Kidney tubule cell (primary cell): ENCODE results near the gene EXOC4.
A peak's percentile ranks its signal among the peaks of the same experiment; 100 is the strongest.
"Not testable (repeated sequence)": the region's sequence is repeated elsewhere in the genome, so short reads cannot be mapped to it uniquely, and the experiment has no call there.

Experiments used
- DNase-seq: peaks from one replicate; pipeline ENCODE4 v3.0.0-alpha.2; 2018; ENCODE audit warnings: low spot score

Gene EXOC4

GRCh38 chr7:133753513-133753912 lies 500.6 kb downstream of the EXOC4 start:
- peak; percentile 66 for DNase-seq

GRCh38 chr7:133754708-133755107 lies 501.8 kb downstream of the EXOC4 start:
- DNase-seq: no peak

GRCh38 chr7:133755901-133756300 lies 503.0 kb downstream of the EXOC4 start:
- DNase-seq: no peak

GRCh38 chr7:133761443-133761842 lies 508.6 kb downstream of the EXOC4 start:
- DNase-seq: no peak

GRCh38 chr7:133763076-133763640 lies 510.3 kb downstream of the EXOC4 start:
- no peak for DNase-seq

GRCh38 chr7:133769668-133770067 lies 516.8 kb downstream of the EXOC4 start:
- no peak for DNase-seq

GRCh38 chr7:133770863-133771492 lies 518.1 kb downstream of the EXOC4 start:
- DNase-seq: peak; percentile 82

- no peak for DNase-seq
Observed at GRCh38 chr7:133771788-133772419, 519.0 kb downstream of the EXOC4 start.

- DNase-seq: no peak
Observed at GRCh38 chr7:133773601-133774000, 520.7 kb downstream of the EXOC4 start.

GRCh38 chr7:133775201-133775600 lies 522.3 kb downstream of the EXOC4 start:
- DNase-seq: no peak

GRCh38 chr7:133776266-133776665 lies 523.4 kb downstream of the EXOC4 start:
- no peak for DNase-seq

GRCh38 chr7:133777701-133778100 lies 524.8 kb downstream of the EXOC4 start:
- DNase-seq: no peak

GRCh38 chr7:133778472-133778871 lies 525.6 kb downstream of the EXOC4 start:
- DNase-seq: peak; percentile 48

- DNase-seq: not testable (repeated sequence)
Observed at GRCh38 chr7:133779538-133779937, 526.7 kb downstream of the EXOC4 start.

- no peak for DNase-seq
Observed at GRCh38 chr7:133780912-133781311, 528.0 kb downstream of the EXOC4 start.

GRCh38 chr7:133781486-133782090 lies 528.7 kb downstream of the EXOC4 start:
- no peak for DNase-seq

GRCh38 chr7:133782470-133782869 lies 529.6 kb downstream of the EXOC4 start:
- DNase-seq: no peak

GRCh38 chr7:133783276-133783675 lies 530.4 kb downstream of the EXOC4 start:
- no peak for DNase-seq

GRCh38 chr7:133784486-133785001 lies 531.7 kb downstream of the EXOC4 start:
- DNase-seq: no peak

GRCh38 chr7:133786401-133786937 lies 533.6 kb downstream of the EXOC4 start:
- no peak for DNase-seq

- DNase-seq: peak; percentile 77
Observed at GRCh38 chr7:133789974-133790373, 537.1 kb downstream of the EXOC4 start.

GRCh38 chr7:133790911-133791310 lies 538.0 kb downstream of the EXOC4 start:
- no peak for DNase-seq

- DNase-seq: no peak
Observed at GRCh38 chr7:133794479-133794878, 541.6 kb downstream of the EXOC4 start.
